SU-DHL-6 (cell line): Measurements from ENCODE around the gene GPR160.

ENCODE experiments used
- EZH2phosphoT487 ChIP-seq: fragments of 200-600 bp; sonication (generic), shearing (Covaris generic); conservative IDR thresholded peaks from 2 replicates; pipeline ENCODE4 v1.6.1; 2018; ENCODE audit warnings: mild to moderate bottlenecking, antibody characterized with exemption, low read length, moderate library complexity, mixed read lengths
- TF ChIP-seq, protein P1 (sequence below): fragments of 200-600 bp; sonication (generic); IDR thresholded peaks from one replicate; pipeline ENCODE4 v1.5.1; 2017; ENCODE audit warnings: antibody characterized with exemption, mild to moderate bottlenecking, low read length, moderate library complexity; ENCODE audit not compliant: insufficient read depth, poor library complexity, severe bottlenecking

DNA sequence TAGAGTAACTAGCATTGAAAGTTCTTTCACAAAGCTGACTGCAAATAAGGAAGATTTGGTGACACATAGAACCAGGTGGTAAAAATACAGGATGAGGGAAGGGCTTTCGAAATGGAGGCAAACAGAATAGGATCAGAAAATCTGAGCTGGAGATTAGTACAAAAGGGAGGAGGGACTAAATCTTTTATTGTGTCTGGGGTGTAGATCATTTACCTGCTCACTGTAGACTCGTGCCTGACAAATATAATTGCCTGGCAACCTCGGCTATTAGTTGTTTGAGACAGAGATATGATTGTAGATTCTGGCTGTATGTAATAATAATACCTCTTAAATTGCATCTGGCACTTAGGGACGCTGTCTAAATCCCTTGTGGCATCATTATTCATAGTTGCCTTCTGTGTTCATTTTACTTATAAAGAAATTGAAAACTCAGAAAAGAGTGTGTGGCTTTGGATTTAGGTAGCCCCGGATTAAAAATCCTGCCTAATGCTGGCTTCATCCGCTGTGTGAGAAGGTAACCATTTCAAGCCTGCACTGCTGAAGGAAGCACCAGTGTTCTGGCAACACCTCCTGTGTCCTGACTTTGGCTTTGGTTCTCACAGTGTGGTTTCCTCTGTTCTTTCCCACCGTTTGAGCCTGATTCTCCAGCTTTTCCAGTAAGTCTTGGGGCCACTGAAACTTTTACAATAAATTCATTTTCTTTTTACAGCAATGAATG is 25.0 kb upstream of the GPR160 start:
- TF ChIP-seq, protein P1, sequence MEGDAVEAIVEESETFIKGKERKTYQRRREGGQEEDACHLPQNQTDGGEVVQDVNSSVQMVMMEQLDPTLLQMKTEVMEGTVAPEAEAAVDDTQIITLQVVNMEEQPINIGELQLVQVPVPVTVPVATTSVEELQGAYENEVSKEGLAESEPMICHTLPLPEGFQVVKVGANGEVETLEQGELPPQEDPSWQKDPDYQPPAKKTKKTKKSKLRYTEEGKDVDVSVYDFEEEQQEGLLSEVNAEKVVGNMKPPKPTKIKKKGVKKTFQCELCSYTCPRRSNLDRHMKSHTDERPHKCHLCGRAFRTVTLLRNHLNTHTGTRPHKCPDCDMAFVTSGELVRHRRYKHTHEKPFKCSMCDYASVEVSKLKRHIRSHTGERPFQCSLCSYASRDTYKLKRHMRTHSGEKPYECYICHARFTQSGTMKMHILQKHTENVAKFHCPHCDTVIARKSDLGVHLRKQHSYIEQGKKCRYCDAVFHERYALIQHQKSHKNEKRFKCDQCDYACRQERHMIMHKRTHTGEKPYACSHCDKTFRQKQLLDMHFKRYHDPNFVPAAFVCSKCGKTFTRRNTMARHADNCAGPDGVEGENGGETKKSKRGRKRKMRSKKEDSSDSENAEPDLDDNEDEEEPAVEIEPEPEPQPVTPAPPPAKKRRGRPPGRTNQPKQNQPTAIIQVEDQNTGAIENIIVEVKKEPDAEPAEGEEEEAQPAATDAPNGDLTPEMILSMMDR = no peak
- no peak for TF ChIP-seq EZH2phosphoT487
